ENCODE measurements around the gene MLLT10.

- TF ChIP-seq POLR2AphosphoS5 (IDR thresholded peaks at IDR 0.05), result no peak
- TF ChIP-seq POLR2A (IDR thresholded peaks at IDR 0.05; ENCODE audit: low read depth), result no peak
- TF ChIP-seq EP300 (IDR thresholded peaks at IDR 0.05), result no peak
These were observed 92.6 kb downstream of the MLLT10 start for GRCh38 chr10:21626457-21627161.

Measured in esophagus muscularis mucosa (tissue), 3 donors.